Retinal pigment epithelial cell (primary cell): ENCODE measurements around the gene PITPNC1.
A peak's percentile ranks its signal among the peaks of the same experiment; 100 is the strongest.
"Not testable (repeated sequence)": the region's sequence is repeated elsewhere in the genome, so short reads cannot be mapped to it uniquely, and the experiment has no call there.

ENCODE experiments used
- DNase-seq: peaks from one replicate; pipeline ENCODE4 v3.0.0-alpha.2; 2010; ENCODE audit warnings: low read depth
- H3K4me3 ChIP-seq: 2 replicates; pipeline ENCODE4 v1.5.1; 2011; ENCODE audit warnings: mild to moderate bottlenecking, low read length, control low read depth, moderate library complexity
- CTCF ChIP-seq: conservative IDR thresholded peaks from 2 replicates; pipeline ENCODE4 v1.5.1; 2011; ENCODE audit warnings: low read depth, low read length, control low read depth, inconsistent platforms

Gene PITPNC1

GRCh38 chr17:67718325-67718941 lies 341.4 kb downstream of the PITPNC1 start:
- no peak for TF ChIP-seq CTCF
- no peak for DNase-seq
- H3K4me3 ChIP-seq, result peak overlapping the region; percentile 100

- H3K4me3 ChIP-seq, result no peak overlapping the region
- TF ChIP-seq CTCF, result no peak
- DNase-seq, result no peak
Observed at GRCh38 chr17:67725373-67725791, 348.3 kb downstream of the PITPNC1 start.

DNA sequence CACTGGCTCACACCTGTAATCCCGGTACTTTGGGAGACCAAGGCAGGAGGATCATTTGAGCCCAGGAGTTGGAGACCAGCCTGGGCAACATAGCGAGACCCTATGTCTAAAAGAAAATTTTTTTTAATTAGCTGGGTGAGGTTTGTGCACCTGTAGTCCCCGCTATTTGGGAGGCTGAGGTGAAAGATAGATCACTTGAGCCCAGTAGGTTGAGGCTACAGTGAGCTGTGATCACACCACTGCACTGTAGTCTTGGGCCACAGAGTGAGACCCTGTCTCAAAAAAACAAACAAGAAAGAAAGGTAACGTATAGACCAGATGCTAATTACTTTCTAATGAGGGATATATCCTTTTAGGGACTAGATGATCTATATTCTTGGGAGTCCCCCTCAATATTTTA lies 348.7 kb downstream of the PITPNC1 start:
- no peak for TF ChIP-seq CTCF
- H3K4me3 ChIP-seq, result no peak overlapping the region
- DNase-seq, result no peak

DNA sequence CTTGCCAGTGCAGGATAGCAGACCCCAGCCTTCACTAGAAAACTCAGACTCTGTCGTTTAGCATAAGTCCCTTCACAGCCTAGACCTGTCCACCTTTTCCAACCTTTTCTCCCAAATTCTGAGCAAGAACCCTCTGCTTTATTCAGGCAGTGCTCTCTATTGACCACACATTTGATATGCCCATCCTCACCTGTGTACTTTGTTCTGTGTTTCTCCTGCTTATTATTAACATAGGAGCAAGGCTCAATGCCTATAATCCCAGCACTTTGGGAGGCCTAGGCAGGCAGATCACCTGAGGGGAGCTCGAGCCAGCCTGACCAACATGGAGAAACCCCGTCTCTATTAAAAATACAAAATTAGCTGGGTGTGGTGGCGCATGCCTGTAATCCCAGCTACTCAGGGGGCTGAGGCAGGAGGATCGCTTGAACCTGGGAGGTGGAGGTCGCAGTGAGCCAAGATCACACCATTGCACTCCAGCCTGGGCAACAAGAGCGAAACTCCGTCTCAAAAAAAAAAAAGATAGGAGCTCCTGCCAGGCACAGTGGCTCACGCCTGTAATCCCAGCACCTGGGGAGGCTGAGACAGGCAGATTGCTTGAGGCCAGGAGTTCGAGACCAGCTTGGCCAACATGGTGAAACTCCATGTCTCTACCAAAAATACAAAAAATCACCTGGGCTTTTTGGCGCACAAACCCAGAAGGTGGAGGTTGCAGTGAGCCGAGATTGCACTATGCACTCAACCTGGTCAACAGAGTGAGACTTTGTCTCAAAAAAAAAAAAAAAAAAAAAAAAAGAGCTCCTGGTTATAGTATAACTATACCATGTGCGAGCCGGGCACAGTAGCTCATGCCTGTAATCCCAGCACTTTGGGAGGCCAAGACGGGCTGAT lies 350.3 kb downstream of the PITPNC1 start:
- not testable (repeated sequence) for H3K4me3 ChIP-seq, DNase-seq

DNA sequence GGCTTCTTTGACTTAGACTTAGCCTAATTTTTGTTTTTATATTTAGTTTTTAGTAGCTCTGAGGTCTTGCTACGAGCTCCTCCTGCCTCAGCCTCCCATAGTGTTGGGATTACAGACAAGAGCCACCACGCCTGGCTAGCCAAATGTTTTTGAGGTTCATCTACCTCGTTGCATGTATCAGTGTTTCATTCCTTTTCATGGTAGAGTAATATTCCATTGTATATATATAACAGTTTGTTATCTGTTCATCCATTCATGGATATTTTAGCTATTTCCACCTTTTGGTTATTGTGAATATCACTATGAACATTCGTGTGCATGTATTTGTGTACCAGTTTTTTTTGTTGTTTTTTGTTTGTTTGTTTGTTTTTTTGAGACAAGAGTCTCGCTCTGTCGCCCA lies 352.8 kb downstream of the PITPNC1 start:
- no peak overlapping the region for H3K4me3 ChIP-seq
- TF ChIP-seq CTCF, result no peak
- no peak for DNase-seq

DNA sequence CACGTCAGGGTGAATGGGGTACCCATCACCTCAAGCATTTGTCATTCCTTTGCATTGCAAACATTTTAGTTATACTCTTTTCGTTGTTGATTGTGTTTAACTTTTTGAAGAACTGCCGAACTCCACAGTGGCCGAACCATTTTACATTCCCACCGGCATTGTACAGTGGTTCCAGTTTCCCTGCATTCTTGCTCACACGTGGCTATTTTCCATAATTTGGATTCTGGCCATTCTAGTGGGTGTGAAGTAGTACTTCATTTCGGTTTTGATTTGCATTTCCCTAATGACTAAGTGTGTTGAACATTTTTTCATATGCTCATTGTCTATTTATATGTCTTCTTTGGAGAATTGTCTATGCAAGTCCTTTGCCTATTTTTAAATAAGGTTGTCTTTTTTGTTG lies 353.6 kb downstream of the PITPNC1 start:
- no peak for TF ChIP-seq CTCF
- no peak for DNase-seq

DNA sequence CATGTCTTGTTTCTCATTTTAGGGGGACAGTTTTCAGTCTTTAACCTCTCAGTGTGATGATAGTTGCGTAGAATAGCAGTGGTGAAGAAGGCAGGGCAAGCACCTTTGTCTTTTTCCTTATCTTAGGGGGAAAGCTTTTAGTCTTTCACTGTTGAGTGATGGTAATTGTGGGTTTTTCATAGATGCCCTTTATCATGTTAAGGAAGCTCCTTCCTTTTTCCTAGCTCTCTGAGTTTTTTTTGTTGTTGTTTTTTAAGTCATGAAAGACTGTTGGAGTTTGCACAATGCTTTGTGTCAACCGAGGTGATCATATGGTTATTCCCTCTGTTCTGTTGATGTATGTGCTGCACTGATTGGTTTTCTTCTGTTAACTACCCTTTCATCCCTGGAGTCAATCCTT lies 356.4 kb downstream of the PITPNC1 start:
- no peak for TF ChIP-seq CTCF
- H3K4me3 ChIP-seq, result no peak overlapping the region
- DNase-seq, result no peak

More for the DNA sequence above, 353.6 kb downstream of the PITPNC1 start:
- H3K4me3 ChIP-seq, result no peak overlapping the region
